Epidermal melanocyte (primary cell): ENCODE results near the gene DCAF11.

Experiments used
- DNase-seq: peaks from one replicate; pipeline ENCODE4 v3.0.0; 2011; ENCODE audit warnings: low spot score; ENCODE audit not compliant: insufficient read length

DCAF11 gene

DNA sequence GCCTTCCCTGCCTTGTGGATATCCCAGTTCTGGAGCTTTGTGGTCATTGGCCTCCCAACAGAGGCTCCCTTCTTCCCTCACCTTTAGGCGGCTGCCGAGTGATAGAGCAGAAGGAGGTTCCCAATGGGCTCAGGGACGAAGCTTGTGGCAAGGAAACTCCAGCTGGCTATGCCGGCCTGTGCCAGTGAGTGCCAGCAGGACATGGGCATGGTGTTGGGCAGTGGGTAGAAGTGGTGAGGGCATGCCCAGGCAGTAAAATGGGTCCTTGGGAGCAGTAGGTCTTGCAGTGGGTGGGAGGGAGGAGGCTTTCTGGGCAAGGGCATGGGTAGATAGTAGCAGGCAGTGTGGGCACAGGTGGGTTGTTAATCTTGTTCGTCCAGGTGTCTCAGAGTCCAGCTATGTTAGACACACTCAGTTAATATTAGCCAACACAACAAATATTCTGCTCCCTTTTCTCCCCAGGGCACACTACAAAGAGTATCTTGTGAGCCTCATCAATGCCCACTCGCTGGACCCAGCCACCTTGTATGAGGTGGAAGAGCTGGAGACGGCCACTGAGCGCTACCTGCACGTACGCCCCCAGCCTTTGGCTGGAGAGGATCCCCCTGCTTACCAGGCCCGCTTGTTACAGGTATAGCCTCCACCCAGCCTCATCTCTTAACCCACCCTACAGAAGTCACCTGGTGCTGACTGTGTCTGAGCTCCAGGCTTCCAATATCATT is 45.4 kb downstream of the DCAF11 start:
- DNase-seq: no peak

DNA sequence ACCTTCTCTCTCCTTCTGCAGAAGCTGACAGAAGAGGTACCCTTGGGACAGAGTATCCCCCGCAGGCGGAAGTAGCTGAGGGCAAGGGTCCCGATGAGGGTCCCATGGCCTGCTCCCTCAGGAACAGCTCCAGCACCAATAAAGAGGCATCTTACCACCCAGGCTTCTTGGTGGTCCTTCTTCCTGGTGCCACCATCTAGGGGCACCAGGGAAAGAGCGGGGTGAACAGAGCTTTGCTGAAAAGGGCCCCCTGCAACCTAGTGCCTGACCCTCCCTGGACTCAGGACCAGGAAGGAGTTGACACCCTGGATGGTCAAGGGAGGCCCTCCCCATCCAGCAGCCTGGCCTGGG is 45.9 kb downstream of the DCAF11 start:
- no peak for DNase-seq

GRCh38 chr14:24160850-24161804 is 46.5 kb downstream of the DCAF11 start, which contains the start of gene IRF9:
IRF9 (plus strand) TSS chr14:24161265; CDS start chr14:24162145, 880 bp downstream.
- DNase-seq: peak; percentile 99

- no peak for DNase-seq
These were observed 47.5 kb downstream of the DCAF11 start for GRCh38 chr14:24162093-24162492.

DNA sequence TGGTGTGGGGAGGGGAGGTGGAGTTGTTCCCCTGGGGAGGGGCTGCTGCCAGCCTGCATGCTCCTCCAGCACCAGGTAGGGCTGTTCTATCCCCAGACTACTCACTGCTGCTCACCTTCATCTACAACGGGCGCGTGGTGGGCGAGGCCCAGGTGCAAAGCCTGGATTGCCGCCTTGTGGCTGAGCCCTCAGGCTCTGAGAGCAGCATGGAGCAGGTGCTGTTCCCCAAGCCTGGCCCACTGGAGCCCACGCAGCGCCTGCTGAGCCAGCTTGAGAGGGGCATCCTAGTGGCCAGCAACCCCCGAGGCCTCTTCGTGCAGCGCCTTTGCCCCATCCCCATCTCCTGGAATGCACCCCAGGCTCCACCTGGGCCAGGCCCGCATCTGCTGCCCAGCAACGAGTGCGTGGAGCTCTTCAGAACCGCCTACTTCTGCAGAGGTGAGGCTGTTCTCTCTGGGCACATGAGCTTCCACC is 50.0 kb downstream of the DCAF11 start:
- DNase-seq: no peak

GRCh38 chr14:24165785-24166184 is 51.2 kb downstream of the DCAF11 start:
- DNase-seq: no peak

DNA sequence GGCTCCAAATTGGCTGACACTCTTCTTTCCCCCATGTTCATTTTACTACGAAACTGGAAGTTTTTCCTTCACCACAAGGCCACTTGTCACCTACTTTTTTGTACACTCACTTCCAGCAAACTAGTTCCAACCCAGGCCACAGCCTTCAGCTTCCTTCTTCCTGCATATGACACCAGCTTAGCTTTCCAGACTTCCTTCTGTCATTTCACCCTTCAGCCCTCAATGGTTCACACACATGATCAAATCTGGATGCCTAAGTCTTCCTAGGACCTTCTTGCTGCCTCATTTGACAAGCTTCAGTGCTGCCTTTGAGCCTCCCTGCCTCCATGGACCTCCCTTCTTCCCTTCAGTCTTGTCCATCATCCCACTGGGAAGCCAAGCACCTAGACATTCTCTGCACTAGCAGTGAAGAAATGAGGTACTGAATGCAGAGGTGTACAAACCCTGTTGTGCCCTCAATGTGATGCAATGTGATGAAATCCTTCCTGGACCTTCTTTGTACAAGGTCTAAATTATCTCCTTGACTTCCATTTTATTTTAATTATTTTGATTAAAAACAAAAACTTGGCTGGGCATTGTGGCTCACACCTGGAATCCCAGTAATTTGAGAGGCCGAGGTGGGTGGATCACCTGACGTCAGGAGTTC is 53.0 kb downstream of the DCAF11 start:
- DNase-seq: no peak

DNA sequence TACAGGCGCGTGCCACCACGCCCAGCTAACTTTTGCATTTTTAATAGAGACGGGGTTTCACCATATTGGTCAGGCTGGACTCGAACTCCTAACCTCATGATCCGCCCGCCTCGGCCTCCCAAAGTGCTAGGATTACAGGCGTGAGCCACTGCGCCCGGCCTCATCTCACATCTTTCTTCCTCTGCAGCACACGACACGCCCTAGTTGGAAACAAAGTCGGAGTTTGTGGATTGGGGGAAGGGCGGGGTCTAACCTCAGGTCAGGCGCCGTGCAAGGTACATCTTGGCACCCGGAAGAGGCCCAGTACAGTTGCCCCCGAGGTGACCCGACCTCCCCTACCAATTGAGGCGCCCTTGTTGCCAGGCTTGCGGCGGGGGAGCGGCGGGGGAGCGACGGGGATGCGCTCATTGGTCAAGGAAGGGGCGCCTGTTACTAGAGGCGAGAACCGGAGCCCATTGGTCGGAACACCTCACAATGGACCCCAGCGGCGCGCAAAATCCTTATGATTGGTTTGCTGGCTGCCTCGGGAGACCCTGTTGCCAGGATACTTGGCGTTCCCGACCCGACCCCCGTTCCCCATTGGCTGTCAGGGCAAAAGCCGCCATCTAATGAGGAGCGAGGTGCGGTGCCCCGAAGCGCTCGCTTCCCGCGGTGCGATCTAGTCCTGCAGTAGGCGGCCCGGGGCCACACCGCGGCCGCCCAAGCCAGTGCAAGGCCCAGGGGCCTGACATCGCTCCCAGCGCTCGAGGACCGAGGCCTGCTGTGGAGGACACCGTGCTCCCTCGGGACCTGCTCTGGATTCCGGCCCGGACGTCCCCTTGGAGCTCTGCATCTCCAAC is 57.1 kb downstream of the DCAF11 start, which contains the start of gene REC8:
Gene REC8, plus strand, starts transcription at position 659 of the 839 bp plus-strand sequence. CDS start 473 bp downstream, outside the sequence.
- peak; percentile 55 for DNase-seq

DNA sequence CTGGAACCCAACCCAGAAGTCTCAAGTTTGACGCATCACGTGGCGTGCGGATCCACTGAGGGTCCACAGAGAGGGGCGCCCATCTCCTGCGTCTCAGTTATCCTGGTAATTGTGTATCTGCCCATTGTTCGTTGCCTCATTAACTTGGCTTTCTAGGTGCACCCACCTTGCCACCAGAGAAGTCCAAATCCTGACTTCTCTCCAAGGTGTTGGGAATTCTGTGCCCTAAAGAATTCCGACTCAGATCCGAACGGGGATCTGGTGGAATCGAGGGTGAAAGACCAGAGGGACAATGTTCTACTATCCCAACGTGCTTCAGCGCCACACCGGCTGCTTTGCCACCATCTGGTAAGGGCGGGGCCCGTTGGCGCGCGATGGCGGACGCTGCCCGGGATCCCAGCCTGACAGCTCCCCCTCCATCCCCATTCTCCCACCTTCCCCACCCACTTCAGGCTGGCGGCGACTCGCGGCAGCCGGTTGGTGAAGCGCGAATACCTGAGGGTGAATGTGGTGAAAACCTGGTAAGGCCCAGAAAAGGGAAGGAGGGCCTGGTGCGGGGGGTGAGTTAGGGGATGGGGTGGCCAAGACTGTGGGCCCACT is 57.8 kb downstream of the DCAF11 start:
- no peak for DNase-seq

- no peak for DNase-seq
These were observed 58.3 kb downstream of the DCAF11 start for GRCh38 chr14:24172871-24173281.
